Central memory CD4-positive, alpha-beta T cell (primary cell): ENCODE measurements around the gene AMMECR1.

Experiments used
- DNase-seq: peaks from one replicate; pipeline ENCODE4 v3.0.0; 2022

The AMMECR1 gene

GRCh38 chrX:110310896-110311295 lies 7.0 kb downstream of the AMMECR1 start:
- DNase-seq = peak; percentile 34

GRCh38 chrX:110310000-110310790 lies 7.7 kb downstream of the AMMECR1 start:
- no peak for DNase-seq

GRCh38 chrX:110308220-110308619 lies 9.7 kb downstream of the AMMECR1 start:
- DNase-seq = no peak

- no peak for DNase-seq
Observed at GRCh38 chrX:110304884-110305283, 13.0 kb downstream of the AMMECR1 start.

- no peak for DNase-seq
Observed at GRCh38 chrX:110304371-110304770, 13.5 kb downstream of the AMMECR1 start.

- DNase-seq = no peak
Observed at GRCh38 chrX:110302975-110303374, 14.9 kb downstream of the AMMECR1 start.

- no peak for DNase-seq
Observed at GRCh38 chrX:110301194-110301593, 16.7 kb downstream of the AMMECR1 start.

- DNase-seq = no peak
Observed at GRCh38 chrX:110294087-110294486, 23.8 kb downstream of the AMMECR1 start.

GRCh38 chrX:110293658-110294057 lies 24.2 kb downstream of the AMMECR1 start:
- no peak for DNase-seq

- DNase-seq = no peak
Observed at GRCh38 chrX:110287605-110288004, 30.3 kb downstream of the AMMECR1 start.

GRCh38 chrX:110286106-110286505 lies 31.8 kb downstream of the AMMECR1 start:
- no peak for DNase-seq

- no peak for DNase-seq
Observed at GRCh38 chrX:110284159-110284558, 33.7 kb downstream of the AMMECR1 start.

GRCh38 chrX:110282922-110283321 lies 35.0 kb downstream of the AMMECR1 start:
- no peak for DNase-seq

- no peak for DNase-seq
Observed at GRCh38 chrX:110281377-110281776, 36.5 kb downstream of the AMMECR1 start.

- no peak for DNase-seq
Observed at GRCh38 chrX:110280954-110281353, 36.9 kb downstream of the AMMECR1 start.

- no peak for DNase-seq
Observed at GRCh38 chrX:110277609-110278008, 40.3 kb downstream of the AMMECR1 start.

- no peak for DNase-seq
Observed at GRCh38 chrX:110276778-110277177, 41.1 kb downstream of the AMMECR1 start.

GRCh38 chrX:110268886-110269285 lies 49.0 kb downstream of the AMMECR1 start:
- DNase-seq = no peak

- no peak for DNase-seq
Observed at GRCh38 chrX:110268395-110268794, 49.5 kb downstream of the AMMECR1 start.

- DNase-seq = no peak
Observed at GRCh38 chrX:110267874-110268273, 50.0 kb downstream of the AMMECR1 start.

- DNase-seq = no peak
Observed at GRCh38 chrX:110265661-110266060, 52.2 kb downstream of the AMMECR1 start.

GRCh38 chrX:110259117-110259516 lies 58.8 kb downstream of the AMMECR1 start:
- no peak for DNase-seq

- DNase-seq = no peak
Observed at GRCh38 chrX:110258552-110258951, 59.3 kb downstream of the AMMECR1 start.

GRCh38 chrX:110257889-110258288 lies 60.0 kb downstream of the AMMECR1 start:
- DNase-seq = no peak

- DNase-seq = no peak
Observed at GRCh38 chrX:110252711-110253110, 65.2 kb downstream of the AMMECR1 start.
